SK-N-SH (cell line): ENCODE measurements around the gene PABPN1L. TPM values are rescaled to one million over a fixed set of nuclear protein-coding genes. Genes with fewer than 3 reads are reported as not detected.

ENCODE experiments used
- CTCF ChIA-PET: fragments of 300-600, 350-600 bp; formaldehyde crosslinking; extraction: SDS; loops from one replicate; lab custom pipeline; 2021; lab: Yijun Ruan, JAX
- POLR2A ChIA-PET: fragments of 350-600 bp; sonication (Branson Sonifier 250); formaldehyde crosslinking; extraction: SDS; loops from one replicate; lab custom pipeline; 2020; ENCODE audit warnings: antibody characterized with exemption, inconsistent platforms; lab: Yijun Ruan, JAX
- DNase-seq: peaks from one replicate; pipeline ENCODE4 v3.0.0; 2012
- H2AFZ ChIP-seq: fragments of 200-600 bp; sonication (generic); 2 replicates; pipeline ENCODE4 v1.8.1; 2016; ENCODE audit warnings: antibody characterized with exemption, mild to moderate bottlenecking, low read depth
- H3F3A ChIP-seq: fragments of 200-600 bp; sonication (generic); replicated peaks from 2 replicates; pipeline ENCODE3; 2016; ENCODE audit warnings: antibody characterized with exemption, mild to moderate bottlenecking; ENCODE audit not compliant: insufficient read depth
- H3K27ac ChIP-seq, 2 experiments: fragments of 200-500 bp in 1 of 2; fragments of 200-600 bp in 1 of 2; sonication (Bioruptor generic) in 1 of 2; sonication (generic), shearing (Covaris generic) in 1 of 2; 2 replicates each; pipeline versions ENCODE4 v1.5.1 to v1.6.1; 2014 to 2016; ENCODE audit warnings: low read depth in 2 of 2, inconsistent platforms in 1 of 2, low read length in 1 of 2, mild to moderate bottlenecking in 1 of 2, mixed read lengths in 1 of 2
- H3K27me3 ChIP-seq: fragments of 200-600 bp; sonication (generic), shearing (Covaris generic); 2 replicates; pipeline ENCODE4 v1.6.1; 2016; ENCODE audit warnings: mixed run types; ENCODE audit not compliant: insufficient read depth
- H3K36me3 ChIP-seq, 2 experiments: fragments of 200-500 bp in 1 of 2; fragments of 200-600 bp in 1 of 2; sonication (Bioruptor generic) in 1 of 2; sonication (generic) in 1 of 2; replicated peaks in 1 of 2; 2 replicates each; pipeline versions ENCODE3 to v1.5.1; 2014 to 2016; ENCODE audit warnings: low read length in 1 of 2, mild to moderate bottlenecking in 1 of 2; ENCODE audit not compliant: insufficient read depth in 2 of 2, control insufficient read depth in 1 of 2
- H3K4me1 ChIP-seq, 2 experiments: fragments of 200-500 bp in 1 of 2; fragments of 200-600 bp in 1 of 2; sonication (Bioruptor generic) in 1 of 2; sonication (generic), shearing (Covaris generic) in 1 of 2; 2 replicates each; pipeline versions ENCODE4 v1.5.1 to v1.6.1; 2014 to 2016; ENCODE audit warnings: low read depth in 1 of 2, low read length in 1 of 2, mixed run types in 1 of 2; ENCODE audit not compliant: insufficient read depth in 2 of 2, control insufficient read depth in 1 of 2
- H3K4me2 ChIP-seq: fragments of 200-600 bp; sonication (generic), shearing (Covaris generic); 2 replicates; pipeline ENCODE4 v1.6.1; 2017; ENCODE audit warnings: mixed run types
- H3K4me3 ChIP-seq, 2 experiments: fragments of 200-500 bp in 1 of 2; fragments of 200-600 bp in 1 of 2; sonication (Bioruptor generic) in 1 of 2; sonication (generic), shearing (Covaris generic) in 1 of 2; 2 replicates each; pipeline versions ENCODE4 v1.5.1 to v1.8.1; 2014 to 2016; ENCODE audit warnings: low read depth in 2 of 2, inconsistent platforms in 1 of 2, low read length in 1 of 2, mild to moderate bottlenecking in 1 of 2, mixed read lengths in 1 of 2, moderate library complexity in 1 of 2
- H3K79me2 ChIP-seq: fragments of 200-600 bp; sonication (generic); 2 replicates; pipeline ENCODE4 v1.8.1; 2017; ENCODE audit warnings: mild to moderate bottlenecking; ENCODE audit not compliant: insufficient read depth
- H3K9ac ChIP-seq: fragments of 200-600 bp; sonication (generic); 2 replicates; pipeline ENCODE4 v1.6.1; 2017; ENCODE audit warnings: mixed run types
- H3K9me2 ChIP-seq: fragments of 200-600 bp; sonication (generic); 2 replicates; pipeline ENCODE4 v1.6.1; 2017; ENCODE audit warnings: mixed run types
- H3K9me3 ChIP-seq: fragments of 200-600 bp; sonication (generic); 2 replicates; pipeline ENCODE4 v1.6.1; 2017; ENCODE audit warnings: mixed run types, mild to moderate bottlenecking, moderate library complexity
- H4K20me1 ChIP-seq: fragments of 200-600 bp; sonication (generic); 2 replicates; pipeline ENCODE4 v1.6.1; 2017; ENCODE audit warnings: mild to moderate bottlenecking, mixed run types; ENCODE audit not compliant: insufficient read depth
- EP300 ChIP-seq, 2 experiments: IDR thresholded peaks; 2 replicates each; pipeline versions ENCODE4 v1.4.0 to v1.6.1; 2012; ENCODE audit warnings: borderline replicate concordance in 1 of 2, low read depth in 1 of 2, low read length in 1 of 2
- MAX ChIP-seq: IDR thresholded peaks from 2 replicates; pipeline ENCODE4 v1.4.0; 2012; ENCODE audit warnings: low read depth
- MEF2A ChIP-seq: IDR thresholded peaks from 2 replicates; pipeline ENCODE4 v1.4.0; 2012; ENCODE audit warnings: low read depth, borderline replicate concordance
- NFIC ChIP-seq: IDR thresholded peaks from 2 replicates; pipeline ENCODE4 v1.4.0; 2012; ENCODE audit warnings: borderline replicate concordance
- NRF1 ChIP-seq: IDR thresholded peaks from 2 replicates; pipeline ENCODE4 v1.6.1; 2012; ENCODE audit warnings: low read depth, mild to moderate bottlenecking, low read length
- PBX3 ChIP-seq: IDR thresholded peaks from 2 replicates; pipeline ENCODE4; 2012
- POLR2AphosphoS5 ChIP-seq: IDR thresholded peaks from 2 replicates; pipeline ENCODE4 v1.6.1; 2012; ENCODE audit warnings: low read depth, low read length
- RCOR1 ChIP-seq: fragments of 150-350 bp; IDR thresholded peaks from 2 replicates; pipeline ENCODE4 v1.6.1; 2017; ENCODE audit warnings: antibody characterized with exemption, low read length
- REST ChIP-seq: IDR thresholded peaks from 2 replicates; pipeline ENCODE4 v1.6.1; 2012; ENCODE audit warnings: mild to moderate bottlenecking, low read depth, low read length, moderate library complexity
- RXRA ChIP-seq: IDR thresholded peaks from 2 replicates; pipeline ENCODE4 v1.4.0; 2012; ENCODE audit warnings: low read depth, mild to moderate bottlenecking, borderline replicate concordance
- SIN3A ChIP-seq: IDR thresholded peaks from 2 replicates; pipeline ENCODE4 v1.6.1; 2012; ENCODE audit warnings: low read depth, mild to moderate bottlenecking, low read length, moderate library complexity, borderline replicate concordance
- SMC3 ChIP-seq: IDR thresholded peaks from 2 replicates; pipeline ENCODE4 v1.6.1; 2012; ENCODE audit warnings: low read depth, low read length, improper control_type of control experiment
- USF1 ChIP-seq: IDR thresholded peaks from 2 replicates; pipeline ENCODE4 v1.4.0; 2012; ENCODE audit warnings: low read depth, borderline replicate concordance
- ZBTB33 ChIP-seq: IDR thresholded peaks from 2 replicates; pipeline ENCODE4 v1.4.0; 2012; ENCODE audit warnings: low read depth, borderline replicate concordance
- WGBS: methylation state at CpG from one replicate; pipeline ENCODE4 v1.1.6; 2017; ENCODE audit warnings: low lambda C conversion rate; 5-methylcytosine and 5-hydroxymethylcytosine counted together
- polyA plus RNA-seq, 3 experiments: library from polyadenylated mRNA; depleted of rRNA; stranded (reverse); fragments of >200 nt; gene quantifications; 2 replicates each; pipeline ENCODE4 v1.2.3, GENCODE V29; 2012

The PABPN1L gene
- polyA plus RNA-seq, 1 of the 3 experiments (the other 2 are of a cell fraction), result not detected

- ChIA-PET POLR2A (no interaction called here), CTCF (interaction anchor here (0.8 kb wide), 1 partner anchor 19 kb away, joined by 3 read pairs; no protein-coding TSS in a partner anchor)
- Histone ChIP-seq H3K79me2 (no peaks in the 10 kb centered on the region), H3K4me2 (no peak overlapping the region), H3K4me1 (no peaks in the 10 kb centered on the region), H3F3A (no peaks in the 10 kb centered on the region), H3K27me3 (no peaks in the 10 kb centered on the region), H3K9ac (no peak overlapping the region), H3K27ac (no peak overlapping the region), H2AFZ (no peak overlapping the region), H3K36me3 (peaks cover 0 to 24% of the 10 kb centered on the region in 2 experiments), H3K9me2 (no peaks in the 10 kb centered on the region), H3K9me3 (no peaks in the 10 kb centered on the region), H4K20me1 (no peaks in the 10 kb centered on the region), H3K4me3 (no peak overlapping the region)
- TF ChIP-seq MEF2A (no peak), NRF1 (no peak), NFIC (no peak), ZBTB33 (no peak), MAX (no peak), REST (no peak), USF1 (no peak), SMC3 (no peak), PBX3 (no peak), SIN3A (no peak), RCOR1 (no peak), EP300 (IDR thresholded peaks at IDR 0.05; ENCODE audit: borderline replicate concordance in 1 of 2, low read depth in 1 of 2, low read length in 1 of 2) (no peak), RXRA (no peak), POLR2AphosphoS5 (no peak)
- WGBS, result 91% methylated on average over 19 of the region's 19 CpGs
- DNase-seq, result no peak
Measured at GRCh38 chr16:88838566-88838965, 27.9 kb downstream of the PABPN1L start.
